HepG2 (cell line): ENCODE measurements around the gene UCN. TPM values are rescaled to one million over a fixed set of nuclear protein-coding genes. Genes with fewer than 3 reads are reported as not detected.

Source experiments
- BCL6 ChIP-seq: IDR thresholded peaks from 2 replicates; pipeline ENCODE4 v1.6.1; 2016; ENCODE audit warnings: missing genetic modification reagents, missing compliant biosample characterization
- CC2D1A ChIP-seq: sonication (generic); formaldehyde crosslinking; IDR thresholded peaks from 2 replicates; pipeline ENCODE4 v1.8.1; 2023; ENCODE audit warnings: mild to moderate bottlenecking, missing genetic modification reagents
- HIC2 ChIP-seq: sonication (generic); formaldehyde crosslinking; IDR thresholded peaks from 2 replicates; pipeline ENCODE4 v1.9.0; 2022; ENCODE audit warnings: low read depth, missing genetic modification reagents
- MAX ChIP-seq: IDR thresholded peaks from 2 replicates; pipeline ENCODE4 v1.6.1; 2012; ENCODE audit warnings: inconsistent platforms
- MBNL3 ChIP-seq: fragments of 250-450 bp; sonication (Bioruptor Pico); conservative IDR thresholded peaks from 2 replicates; pipeline ENCODE4 v1.8.0; 2022; ENCODE audit warnings: mild to moderate bottlenecking, inconsistent platforms
- POLR2A ChIP-seq, 2 experiments: IDR thresholded peaks; 2 replicates each; pipeline ENCODE4 v1.6.1; 2011; ENCODE audit warnings: low read depth in 2 of 2, low read length in 2 of 2, mild to moderate bottlenecking in 1 of 2, moderate library complexity in 1 of 2; ENCODE audit not compliant: insufficient read depth in 1 of 2
- RARA ChIP-seq: IDR thresholded peaks from 2 replicates; pipeline ENCODE4 v1.6.1; 2016; ENCODE audit warnings: missing genetic modification reagents, missing compliant biosample characterization
- REPIN1 ChIP-seq: sonication (generic); formaldehyde crosslinking; IDR thresholded peaks from 2 replicates; pipeline ENCODE4 v1.8.0; 2022; ENCODE audit warnings: missing genetic modification reagents, low read depth, mild to moderate bottlenecking, borderline replicate concordance
- SIN3A ChIP-seq: IDR thresholded peaks from 2 replicates; pipeline ENCODE4 v1.6.1; 2011; ENCODE audit warnings: low read depth, mild to moderate bottlenecking, control low read depth, low read length, borderline replicate concordance
- SRY ChIP-seq: sonication (generic); formaldehyde crosslinking; IDR thresholded peaks from 2 replicates; pipeline ENCODE4 v1.8.0; 2022; ENCODE audit warnings: mild to moderate bottlenecking, missing genetic modification reagents
- TEF ChIP-seq: sonication (generic); formaldehyde crosslinking; IDR thresholded peaks from 2 replicates; pipeline ENCODE4 v1.5.0; 2020; ENCODE audit warnings: missing genetic modification reagents
- THAP11 ChIP-seq: IDR thresholded peaks from 2 replicates; pipeline ENCODE4 v1.6.1; 2016; ENCODE audit warnings: missing biosample characterization, missing genetic modification reagents
- THAP9 ChIP-seq: sonication (generic); formaldehyde crosslinking; IDR thresholded peaks from 2 replicates; pipeline ENCODE4; 2020; ENCODE audit warnings: missing genetic modification reagents, mild to moderate bottlenecking, borderline replicate concordance
- ZBTB21 ChIP-seq: sonication (generic); formaldehyde crosslinking; IDR thresholded peaks from 2 replicates; pipeline ENCODE4 v1.4.0; 2020; ENCODE audit warnings: missing genetic modification reagents
- ZFP36 ChIP-seq: fragments of 150-350 bp; IDR thresholded peaks from 2 replicates; pipeline ENCODE4 v1.6.1; 2018; ENCODE audit warnings: borderline replicate concordance, low read length, low read depth; ENCODE audit not compliant: partially characterized antibody
- ZKSCAN5 ChIP-seq: sonication (generic); formaldehyde crosslinking; IDR thresholded peaks from 2 replicates; pipeline ENCODE4 v1.5.1; 2020; ENCODE audit warnings: mild to moderate bottlenecking, missing genetic modification reagents
- ZMYM2 ChIP-seq: sonication (generic); formaldehyde crosslinking; IDR thresholded peaks from 2 replicates; pipeline ENCODE4 v1.8.0; 2022; ENCODE audit warnings: mild to moderate bottlenecking, missing genetic modification reagents
- ZNF446 ChIP-seq: sonication (generic); formaldehyde crosslinking; IDR thresholded peaks from 2 replicates; pipeline ENCODE4 v1.5.0; 2020; ENCODE audit warnings: mild to moderate bottlenecking, missing genetic modification reagents
- ZNF496 ChIP-seq: sonication (generic); formaldehyde crosslinking; IDR thresholded peaks from 2 replicates; pipeline ENCODE4 v1.8.1; 2023; ENCODE audit warnings: mild to moderate bottlenecking, moderate library complexity, missing genetic modification reagents; ENCODE audit not compliant: insufficient replicate concordance
- ZNF557 ChIP-seq: sonication (generic); formaldehyde crosslinking; IDR thresholded peaks from 2 replicates; pipeline ENCODE4 v1.4.0; 2020; ENCODE audit warnings: missing genetic modification reagents
- ZNF558 ChIP-seq: sonication (generic); formaldehyde crosslinking; IDR thresholded peaks from 2 replicates; pipeline ENCODE4 v1.9.0; 2022; ENCODE audit warnings: mild to moderate bottlenecking, missing genetic modification reagents, borderline replicate concordance
- ZNF7 ChIP-seq: IDR thresholded peaks from 2 replicates; pipeline ENCODE4 v1.6.1; 2016; ENCODE audit warnings: missing biosample characterization, missing genetic modification reagents
- ZNF710 ChIP-seq: sonication (generic); formaldehyde crosslinking; IDR thresholded peaks from 2 replicates; pipeline ENCODE4 v1.5.0; 2020; ENCODE audit warnings: mild to moderate bottlenecking, missing genetic modification reagents, borderline replicate concordance
- ZNF878 ChIP-seq: sonication (generic); formaldehyde crosslinking; IDR thresholded peaks from 2 replicates; pipeline ENCODE4 v1.8.1; 2023; ENCODE audit warnings: mild to moderate bottlenecking, missing genetic modification reagents, moderate library complexity
- polyA plus RNA-seq, 8 experiments: library from polyadenylated mRNA; depleted of rRNA in 3 of 8; stranded (reverse) in 7 of 8; unstranded in 1 of 8; fragments of >200 nt; fragmentation: Illumina TruSeq in 4 of 8; extraction: Trizol in 4 of 8; gene quantifications; 2 replicates each; pipeline versions ENCODE4 v1.2.1 to v1.2.3, GENCODE V29; 2011 to 2016; ENCODE audit warnings: low read depth in 4 of 8, missing spikeins in 1 of 8, mixed read lengths in 1 of 8; ENCODE audit not compliant: insufficient read depth in 1 of 8
- total RNA-seq, 5 experiments: library from RNA; depleted of rRNA; stranded (reverse); fragments of >200 nt; fragmentation: Illumina TruSeq; extraction: Trizol; gene quantifications; 2 replicates each; pipeline ENCODE4 v1.2.3, GENCODE V29; 2016; ENCODE audit warnings: low read depth in 1 of 5

The UCN gene
- total and polyA plus RNA-seq, 2 of the 13 experiments (the other 11 are each of a cell fraction or from before 2014, with no cell fraction given) = 1.2 to 2.3 TPM

GRCh38 chr2:27320958-27321543 lies 12.8 kb upstream of the UCN start (continued):
- TF ChIP-seq ZFP36 (no peak), SIN3A (peak; percentile 57; the same call in 1 of the 2 replicates), BCL6 (CRISPR knock-in tag) (no peak; the same call in 1 of the 2 replicates), MAX (peak; percentile 67), CC2D1A (CRISPR knock-in tag) (no peak), ZNF496 (CRISPR knock-in tag) (no peak), POLR2A (IDR thresholded peaks at IDR 0.05; ENCODE audit: insufficient read depth in 1 of 2, low read depth in 2 of 2, low read length in 2 of 2) (peak; percentile 78 to 83), RARA (CRISPR knock-in tag) (peak; percentile 64), SRY (CRISPR knock-in tag) (0 out of 2 replicates have a peak, but pooled peaks have one; percentile 60), ZKSCAN5 (CRISPR knock-in tag) (no peak), ZNF446 (CRISPR knock-in tag) (no peak), THAP11 (CRISPR knock-in tag) (peak; percentile 93), REPIN1 (CRISPR knock-in tag) (peak; percentile 83; the same call in 1 of the 2 replicates), ZNF558 (CRISPR knock-in tag) (no peak), MBNL3 (no peak), THAP9 (CRISPR knock-in tag) (peak; percentile 80; the same call in 1 of the 2 replicates), ZNF710 (CRISPR knock-in tag) (no peak), HIC2 (CRISPR knock-in tag) (no peak; the same call in 1 of the 2 replicates), ZMYM2 (no peak), ZBTB21 (CRISPR knock-in tag) (peak; percentile 80; the same call in 1 of the 2 replicates), ZNF878 (CRISPR knock-in tag) (0 out of 2 replicates have a peak, but pooled peaks have one; percentile 26), TEF (CRISPR knock-in tag) (no peak), ZNF557 (CRISPR knock-in tag) (no peak), ZNF7 (no peak)
